RWPE1 (cell line): ENCODE measurements around the gene CYP2W1.
A peak's percentile ranks its signal among the peaks of the same experiment; 100 is the strongest.

Source experiments
- CTCF ChIA-PET: fragments of 350-600 bp; sonication (Branson Sonifier 250); formaldehyde crosslinking; extraction: SDS; loops from one replicate; lab custom pipeline; 2021; lab: Yijun Ruan, JAX
- POLR2A ChIA-PET: fragments of 400-600 bp; formaldehyde crosslinking; extraction: SDS; loops from one replicate; lab custom pipeline; 2020; ENCODE audit warnings: antibody characterized with exemption; ENCODE audit not compliant: low non-redundant PET; lab: Yijun Ruan, JAX
- DNase-seq: peaks from one replicate; pipeline ENCODE4 v3.0.0; 2012; ENCODE audit warnings: low spot score
- H3K27ac ChIP-seq: fragments of 450-650 bp; 2 replicates; pipeline ENCODE4 v1.5.1; 2017
- CTCF ChIP-seq: fragments of 450-650 bp; conservative IDR thresholded peaks from 2 replicates; pipeline ENCODE4 v1.5.1; 2017; ENCODE audit warnings: low read depth, mild to moderate bottlenecking

The CYP2W1 gene

GRCh38 chr7:1004018-1004852, 21.3 kb downstream of the CYP2W1 start:
- no peak for DNase-seq
- ChIA-PET POLR2A (no interaction called here), CTCF (interaction anchor here (0.5 to 2.1 kb wide), 3 partner anchors 9 to 671 kb away, joined by 3 to 8 read pairs (median 5); no protein-coding TSS in a partner anchor)
- peak overlapping the region; percentile 22 for H3K27ac ChIP-seq
- TF ChIP-seq CTCF, result no peak

GRCh38 chr7:1005303-1005702, 22.3 kb downstream of the CYP2W1 start:
- no peak for DNase-seq
- ChIA-PET CTCF (interaction anchor here (1.2 to 2.1 kb wide), 2 partner anchors 10 to 12 kb away, joined by 3 to 8 read pairs; no protein-coding TSS in a partner anchor), POLR2A (no interaction called here)
- peak overlapping the region; percentile 22 for H3K27ac ChIP-seq
- TF ChIP-seq CTCF, result no peak

GRCh38 chr7:1007901-1008300, 24.9 kb downstream of the CYP2W1 start:
- TF ChIP-seq CTCF, result no peak
- ChIA-PET CTCF (no interaction called here), POLR2A (no interaction called here)

GRCh38 chr7:1008733-1009363, 25.9 kb downstream of the CYP2W1 start:
- POLR2A ChIA-PET, result no interaction called here
- no peak for DNase-seq
- no peak for TF ChIP-seq CTCF
- CTCF ChIA-PET, result no interaction called here
- H3K27ac ChIP-seq, result peak overlapping the region; percentile 24; the same call in 1 of the 2 replicates

More at GRCh38 chr7:1007901-1008300, 24.9 kb downstream of the CYP2W1 start:
- DNase-seq, result no peak
- H3K27ac ChIP-seq, result peak overlapping the region; percentile 24; the same call in 1 of the 2 replicates

GRCh38 chr7:1009747-1010146, 26.8 kb downstream of the CYP2W1 start:
- no peak for DNase-seq
- H3K27ac ChIP-seq, result peak overlapping the region; percentile 43
- ChIA-PET CTCF (interaction anchor here (0.8 kb wide), 1 partner anchor 17 kb away, joined by 5 read pairs; no protein-coding TSS in a partner anchor), POLR2A (no interaction called here)
- no peak for TF ChIP-seq CTCF

GRCh38 chr7:1010226-1010625, 27.2 kb downstream of the CYP2W1 start:
- peak overlapping the region; percentile 43 for H3K27ac ChIP-seq
- no peak for TF ChIP-seq CTCF
- CTCF ChIA-PET, result interaction anchor here (0.8 kb wide), 1 partner anchor 17 kb away, joined by 5 read pairs; no protein-coding TSS in a partner anchor
- no peak for DNase-seq
- POLR2A ChIA-PET, result no interaction called here
